ENCODE data around the gene SLC35D2.
"Not testable (repeated sequence)": the region's sequence is repeated elsewhere in the genome, so short reads cannot be mapped to it uniquely, and the experiment has no call there.

The SLC35D2 gene

GRCh38 chr9:96309850-96310249 lies 73.7 kb downstream of the SLC35D2 start:
- no peak for DNase-seq (ENCODE audit: low spot score)

- DNase-seq (ENCODE audit: low spot score) = not testable (repeated sequence)
Measured at GRCh38 chr9:96306958-96307357, 76.6 kb downstream of the SLC35D2 start.

- DNase-seq (ENCODE audit: low spot score) = no peak
Measured at GRCh38 chr9:96305171-96305570, 78.3 kb downstream of the SLC35D2 start.

- DNase-seq (ENCODE audit: low spot score) = no peak
Measured at GRCh38 chr9:96304230-96304629, 79.3 kb downstream of the SLC35D2 start.

- DNase-seq (ENCODE audit: low spot score) = no peak
Measured at GRCh38 chr9:96302021-96302420, 81.5 kb downstream of the SLC35D2 start, which contains the start of gene HSD17B3. TSS of gene HSD17B3 (minus strand) at chr9:96302176. CDS start at chr9:96302104, 72 bp downstream.

GRCh38 chr9:96299823-96300222 lies 83.7 kb downstream of the SLC35D2 start:
- no peak for DNase-seq (ENCODE audit: low spot score)

GRCh38 chr9:96294159-96294545 lies 89.4 kb downstream of the SLC35D2 start:
- DNase-seq (ENCODE audit: low spot score) = no peak

GRCh38 chr9:96293498-96294158 lies 89.9 kb downstream of the SLC35D2 start:
- DNase-seq (ENCODE audit: low spot score) = no peak

- DNase-seq (ENCODE audit: low spot score) = no peak
Measured at GRCh38 chr9:96289392-96289791, 94.1 kb downstream of the SLC35D2 start.

- DNase-seq (ENCODE audit: low spot score) = no peak
Measured at GRCh38 chr9:96281641-96282040, 101.9 kb downstream of the SLC35D2 start.

- no peak for DNase-seq (ENCODE audit: low spot score)
Measured at GRCh38 chr9:96279932-96280331, 103.6 kb downstream of the SLC35D2 start.

GRCh38 chr9:96274939-96275338 lies 108.6 kb downstream of the SLC35D2 start:
- DNase-seq (ENCODE audit: low spot score) = no peak

Data from NAMALWA (cell line).